GM12875 (cell line): Measurements from ENCODE around the gene FNDC7.

Experiments used
- H3K4me3 ChIP-seq: one replicate; pipeline ENCODE4 v1.5.1; 2011; ENCODE audit warnings: low read depth, low read length, control low read depth
- CTCF ChIP-seq: IDR thresholded peaks from 2 replicates; pipeline ENCODE4 v1.5.1; 2011; ENCODE audit warnings: low read depth, mild to moderate bottlenecking, control low read depth, inconsistent platforms, low read length, moderate library complexity, borderline replicate concordance; ENCODE audit not compliant: insufficient read depth

FNDC7 gene

DNA sequence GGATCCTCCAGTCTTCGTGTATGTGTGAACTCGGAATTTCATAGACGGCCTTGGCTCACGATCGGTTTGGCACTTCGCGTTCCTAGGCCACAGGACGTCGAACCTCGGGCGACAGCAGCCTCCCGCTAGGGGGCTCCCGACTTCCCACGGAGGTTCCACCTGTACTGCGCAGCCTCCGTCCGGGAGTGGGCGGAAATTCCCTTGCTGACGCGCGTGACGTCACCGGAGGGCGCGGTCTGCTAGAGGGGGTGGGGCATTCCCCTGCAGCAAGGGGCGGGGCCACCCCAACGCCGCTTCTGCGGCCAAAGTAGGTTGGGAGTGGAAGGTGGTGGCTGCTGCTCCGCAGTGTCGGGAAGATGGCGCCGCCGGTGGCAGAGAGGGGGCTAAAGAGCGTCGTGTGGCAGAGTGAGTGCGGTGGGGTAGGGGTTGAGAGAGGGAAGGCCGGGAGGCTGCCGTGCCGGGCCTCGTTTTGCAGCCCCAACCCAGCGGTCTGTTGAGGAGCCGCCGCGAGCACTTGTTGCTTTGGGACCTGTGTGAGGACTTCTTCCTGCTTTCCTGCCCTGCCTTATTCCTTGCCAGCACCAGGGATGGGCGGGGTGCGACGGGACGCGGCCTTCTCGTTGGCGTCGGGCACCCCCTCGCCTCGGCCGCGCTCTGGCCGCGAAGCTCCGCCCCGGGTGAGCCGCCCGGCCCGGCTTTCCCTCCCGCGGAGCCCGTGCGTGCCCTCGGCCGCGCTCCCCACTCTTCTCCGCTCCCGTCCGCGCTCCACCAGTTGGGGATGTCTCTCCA, 33.9 kb downstream of the FNDC7 start, which contains the start of gene STXBP3:
Gene STXBP3 (plus strand): TSS at position 293 of the 789 bp plus-strand sequence. CDS start 64 bp downstream, at position 357.
- H3K4me3 ChIP-seq = peak within 1 kb of the TSS; percentile 100
- peak; percentile 98 for TF ChIP-seq CTCF

DNA sequence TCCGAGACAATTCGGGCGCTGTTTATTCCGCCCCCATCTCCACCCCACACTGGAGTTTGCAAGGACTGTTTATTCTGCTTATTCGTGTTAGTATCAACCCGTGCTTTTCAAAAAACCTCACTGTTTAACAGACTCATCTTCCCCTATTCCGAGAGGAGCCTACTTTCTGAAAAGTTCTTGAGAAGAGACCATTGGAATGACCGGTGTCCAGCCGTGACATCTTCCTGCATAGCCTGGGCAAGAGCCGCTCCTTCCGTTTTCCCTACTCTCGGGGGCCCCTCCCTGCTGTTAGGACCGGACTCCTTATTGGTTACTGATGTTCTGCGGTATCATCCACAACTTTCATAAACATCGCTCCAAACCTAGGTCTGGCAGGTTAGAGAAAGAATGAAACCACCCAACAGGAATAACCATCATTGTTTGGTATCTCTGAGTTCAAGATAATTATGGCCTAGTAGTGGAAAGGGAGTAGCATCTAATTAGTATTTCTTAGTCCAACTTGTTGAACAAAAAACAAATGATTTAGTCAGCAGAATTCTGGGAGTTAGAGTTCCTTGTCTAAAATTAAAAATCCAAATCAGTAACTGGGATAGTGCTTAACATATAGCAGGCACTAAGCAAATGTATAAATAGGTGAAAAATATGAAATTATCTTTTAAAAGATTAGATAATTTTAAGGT, 34.6 kb downstream of the FNDC7 start:
- peak overlapping the region; percentile 100 for H3K4me3 ChIP-seq
- no peak for TF ChIP-seq CTCF

- no peak overlapping the region for H3K4me3 ChIP-seq
- TF ChIP-seq CTCF = no peak
Measured at GRCh38 chr1:108747898-108748297, 35.2 kb downstream of the FNDC7 start.

DNA sequence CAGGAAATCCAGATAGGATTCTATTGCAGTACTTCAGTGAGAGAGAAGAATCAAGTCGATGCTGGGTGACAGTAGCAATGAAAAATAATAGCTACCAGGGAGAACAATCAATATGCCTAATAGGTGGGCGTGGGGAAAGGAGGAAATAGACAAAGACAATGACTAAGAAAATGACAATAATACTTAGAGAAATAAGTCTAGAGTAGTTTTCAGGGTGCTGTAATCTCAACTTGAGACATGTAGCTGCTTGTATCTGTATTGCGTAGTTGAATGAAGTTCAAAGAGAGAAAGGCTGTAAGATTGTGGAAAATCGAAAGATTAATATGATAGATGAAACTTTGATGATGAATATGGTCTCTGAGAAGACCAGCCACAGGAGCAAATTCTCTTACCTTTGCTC, 36.4 kb downstream of the FNDC7 start:
- no peak for TF ChIP-seq CTCF
- H3K4me3 ChIP-seq = no peak overlapping the region

- no peak overlapping the region for H3K4me3 ChIP-seq
- no peak for TF ChIP-seq CTCF
Measured at GRCh38 chr1:108750476-108751181, 37.9 kb downstream of the FNDC7 start.

DNA sequence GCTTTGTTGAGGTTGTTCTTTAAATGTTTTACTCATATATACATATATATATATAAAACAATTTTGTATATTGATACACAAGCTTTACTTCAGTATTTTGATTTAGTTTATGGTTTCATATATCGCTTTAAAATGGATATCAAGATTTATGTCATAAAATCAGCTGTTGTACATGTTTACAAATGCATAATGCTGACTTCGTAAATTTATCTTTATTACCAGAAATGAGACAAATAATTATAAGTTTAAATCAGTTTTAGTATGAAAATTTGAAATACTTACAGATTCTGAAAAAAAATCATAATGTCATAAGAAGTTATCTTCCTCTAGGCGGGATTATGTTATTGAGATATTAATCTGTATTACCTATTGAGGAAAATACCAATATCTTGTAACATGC, 40.7 kb downstream of the FNDC7 start:
- H3K4me3 ChIP-seq = no peak overlapping the region
- TF ChIP-seq CTCF = no peak

- no peak overlapping the region for H3K4me3 ChIP-seq
- no peak for TF ChIP-seq CTCF
Measured at GRCh38 chr1:108758796-108759195, 46.1 kb downstream of the FNDC7 start.
